ENCODE data around the gene MESP2. TPM values are rescaled to one million over a fixed set of nuclear protein-coding genes. Genes with fewer than 3 reads are reported as not detected.

Gene MESP2
- total RNA-seq: 1 to 10 TPM in 1 of 4 donors, under 1 TPM in 1, not detected in 2; 0.45 to 1.1 TPM

GRCh38 chr15:89776274-89777072 is at the start of gene MESP2:
MESP2 (plus strand) TSS chr15:89776332; CDS start chr15:89776358, 26 bp downstream.
- TF ChIP-seq CTCF (IDR thresholded peaks at IDR 0.05): no peak
- no peak for TF ChIP-seq POLR2A (IDR thresholded peaks at IDR 0.05)
- no peak within 1 kb of the TSS for H3K4me3 ChIP-seq (ENCODE audit: low read depth, poor library complexity, severe bottlenecking)
- DNase-seq (ENCODE audit: low spot score in 2 of 2): peak; percentile 76 to 96
- intact Hi-C loops (cut with DNase I; ENCODE audit: low total_unique reads): no loop called here
- WGBS, 2 donors: 6 to 8% methylated on average over 18 to 35 of the region's 82 CpGs

- H3K4me3 ChIP-seq (ENCODE audit: low read depth, poor library complexity, severe bottlenecking): no peak overlapping the region
- intact Hi-C loops (cut with DNase I; ENCODE audit: low total_unique reads): no loop called here
- no peak for DNase-seq (ENCODE audit: low spot score in 2 of 2)
- no peak for TF ChIP-seq CTCF (IDR thresholded peaks at IDR 0.05)
- no peak for TF ChIP-seq POLR2A (IDR thresholded peaks at IDR 0.05)
- WGBS, 2 donors: 31 to 34% methylated on average over 2 of the region's 2 CpGs
Measured at GRCh38 chr15:89728254-89728653, 47.9 kb upstream of the MESP2 start.

GRCh38 chr15:89731275-89731674 is 44.9 kb upstream of the MESP2 start:
- intact Hi-C loops (cut with DNase I; ENCODE audit: low total_unique reads): no loop called here
- no peak overlapping the region for H3K4me3 ChIP-seq (ENCODE audit: low read depth, poor library complexity, severe bottlenecking)
- no peak for DNase-seq (ENCODE audit: low spot score in 2 of 2)
- no peak for TF ChIP-seq POLR2A (IDR thresholded peaks at IDR 0.05)
- TF ChIP-seq CTCF (IDR thresholded peaks at IDR 0.05): no peak
- 85 to 90% methylated on average over 5 of the region's 5 CpGs for WGBS, 2 donors

- intact Hi-C loops (cut with DNase I; ENCODE audit: low total_unique reads): no loop called here
- H3K4me3 ChIP-seq (ENCODE audit: low read depth, poor library complexity, severe bottlenecking): no peak overlapping the region
- 65 to 66% methylated on average over 8 of the region's 8 CpGs for WGBS, 2 donors
Measured at GRCh38 chr15:89732451-89733172, 43.5 kb upstream of the MESP2 start.

GRCh38 chr15:89735773-89736172 is 40.4 kb upstream of the MESP2 start:
- DNase-seq (ENCODE audit: low spot score in 2 of 2): peak in 1 of 2 donors; percentile 69
- no peak overlapping the region for H3K4me3 ChIP-seq (ENCODE audit: low read depth, poor library complexity, severe bottlenecking)
- TF ChIP-seq POLR2A (IDR thresholded peaks at IDR 0.05) (no peak), CTCF (IDR thresholded peaks at IDR 0.05) (no peak)
- intact Hi-C loops (cut with DNase I; ENCODE audit: low total_unique reads): no loop called here
- WGBS, 2 donors: 63 to 76% methylated on average over 4 of the region's 4 CpGs

More at GRCh38 chr15:89732451-89733172, 43.5 kb upstream of the MESP2 start:
- DNase-seq (ENCODE audit: low spot score in 2 of 2): peak in 1 of 2 donors; percentile 32
- TF ChIP-seq POLR2A (IDR thresholded peaks at IDR 0.05) (no peak), CTCF (IDR thresholded peaks at IDR 0.05) (no peak)
